HCT116 (cell line): ENCODE data around the gene DGKZ.

ENCODE experiments used
- EZH2 ChIP-seq: fragments of 200-600 bp; sonication (generic); IDR thresholded peaks from 2 replicates; pipeline ENCODE4 v1.6.1; 2017; ENCODE audit warnings: antibody characterized with exemption, mixed run types
- FOSL1 ChIP-seq: IDR thresholded peaks from 2 replicates; pipeline ENCODE4 v1.6.1; 2012; ENCODE audit warnings: low read depth
- JUND ChIP-seq: IDR thresholded peaks from 2 replicates; pipeline ENCODE4 v1.6.1; 2012
- POLR2A ChIP-seq: IDR thresholded peaks from 2 replicates; pipeline ENCODE4 v1.7.0; 2011; ENCODE audit warnings: borderline replicate concordance; ENCODE audit not compliant: insufficient read depth, insufficient read length; ENCODE audit errors: extremely low read depth
- POLR2AphosphoS5 ChIP-seq: IDR thresholded peaks from 2 replicates; pipeline ENCODE4 v1.6.1; 2011; ENCODE audit warnings: mild to moderate bottlenecking, low read depth, low read length, moderate library complexity
- RAD21 ChIP-seq: IDR thresholded peaks from 2 replicates; pipeline ENCODE4 v1.6.1; 2012; ENCODE audit warnings: low read depth, mild to moderate bottlenecking
- SIN3A ChIP-seq: IDR thresholded peaks from 2 replicates; pipeline ENCODE4 v1.6.1; 2012; ENCODE audit warnings: low read depth
- TCF7L2 ChIP-seq: IDR thresholded peaks from 2 replicates; pipeline ENCODE4 v1.7.0; 2011; ENCODE audit warnings: borderline replicate concordance, inconsistent platforms; ENCODE audit not compliant: insufficient read depth, insufficient read length; ENCODE audit errors: extremely low read depth
- TF ChIP-seq, protein P1 (sequence below), 3 experiments: fragments of 200-600 bp in 1 of 3; sonication (generic) in 1 of 3; IDR thresholded peaks in 2 of 3; conservative IDR thresholded peaks in 1 of 3; 2 replicates each; pipeline ENCODE4 v1.5.1; 2012 to 2017; ENCODE audit warnings: low read depth in 2 of 3, low read length in 2 of 3, antibody characterized with exemption in 1 of 3, borderline replicate concordance in 1 of 3, control low read depth in 1 of 3, mild to moderate bottlenecking in 1 of 3, mixed read lengths in 1 of 3, mixed run types in 1 of 3, moderate library complexity in 1 of 3; ENCODE audit not compliant: insufficient read depth in 1 of 3
- TF ChIP-seq, protein P2 (sequence below): IDR thresholded peaks from 2 replicates; pipeline ENCODE4 v1.6.1; 2012; ENCODE audit warnings: low read depth
- TF ChIP-seq, protein P3 (sequence below): IDR thresholded peaks from 2 replicates; pipeline ENCODE4 v1.6.1; 2012
- TF ChIP-seq, protein P4 (sequence below): IDR thresholded peaks from 2 replicates; pipeline ENCODE4 v1.6.1; 2012

DNA sequence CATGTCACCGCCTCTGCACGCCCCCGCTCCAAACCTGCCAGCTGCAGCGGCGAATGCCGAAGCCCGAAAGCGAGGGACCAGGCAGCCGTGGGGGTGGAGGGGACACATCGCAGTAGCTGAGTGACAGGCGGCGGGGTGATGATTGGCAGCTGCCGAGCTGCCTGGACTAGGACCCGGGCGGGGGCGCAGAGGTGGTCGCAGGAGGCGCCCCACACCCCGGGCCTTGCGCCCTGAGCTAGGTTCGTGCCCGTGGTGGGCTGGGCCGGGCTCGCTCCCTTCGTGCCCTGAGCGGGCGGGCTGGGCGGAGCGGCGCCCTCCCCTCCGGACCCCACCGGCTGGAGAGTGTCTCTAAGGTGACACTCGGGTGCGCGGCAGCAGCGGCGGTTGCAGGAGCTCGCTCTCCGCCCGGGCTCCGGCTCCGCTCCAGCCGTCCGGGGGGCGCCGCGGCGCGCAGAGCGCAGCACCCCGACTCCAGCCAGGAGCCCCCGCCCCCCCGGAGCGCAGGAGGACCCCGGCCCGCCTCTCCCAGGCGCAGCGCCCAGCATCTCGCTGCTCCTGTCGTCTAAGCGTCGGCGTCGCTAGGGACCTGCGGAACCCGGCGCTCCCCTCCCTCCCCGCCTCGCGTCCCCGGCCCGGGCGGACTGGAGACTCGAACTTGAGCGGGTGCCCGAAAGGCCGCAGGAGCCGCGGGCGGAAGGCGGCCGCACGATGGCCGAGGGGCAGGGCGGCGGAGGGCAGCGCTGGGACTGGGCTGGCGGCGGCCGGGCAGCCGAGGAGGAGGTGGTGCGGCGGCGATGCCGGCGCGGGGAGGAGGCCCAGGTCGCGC, 14.5 kb upstream of the DGKZ start:
- TF ChIP-seq POLR2A (no peak), FOSL1 (no peak), POLR2AphosphoS5 (no peak), EZH2 (no peak), RAD21 (no peak), SIN3A (no peak), TCF7L2 (no peak), JUND (no peak)
- TF ChIP-seq, protein P1, sequence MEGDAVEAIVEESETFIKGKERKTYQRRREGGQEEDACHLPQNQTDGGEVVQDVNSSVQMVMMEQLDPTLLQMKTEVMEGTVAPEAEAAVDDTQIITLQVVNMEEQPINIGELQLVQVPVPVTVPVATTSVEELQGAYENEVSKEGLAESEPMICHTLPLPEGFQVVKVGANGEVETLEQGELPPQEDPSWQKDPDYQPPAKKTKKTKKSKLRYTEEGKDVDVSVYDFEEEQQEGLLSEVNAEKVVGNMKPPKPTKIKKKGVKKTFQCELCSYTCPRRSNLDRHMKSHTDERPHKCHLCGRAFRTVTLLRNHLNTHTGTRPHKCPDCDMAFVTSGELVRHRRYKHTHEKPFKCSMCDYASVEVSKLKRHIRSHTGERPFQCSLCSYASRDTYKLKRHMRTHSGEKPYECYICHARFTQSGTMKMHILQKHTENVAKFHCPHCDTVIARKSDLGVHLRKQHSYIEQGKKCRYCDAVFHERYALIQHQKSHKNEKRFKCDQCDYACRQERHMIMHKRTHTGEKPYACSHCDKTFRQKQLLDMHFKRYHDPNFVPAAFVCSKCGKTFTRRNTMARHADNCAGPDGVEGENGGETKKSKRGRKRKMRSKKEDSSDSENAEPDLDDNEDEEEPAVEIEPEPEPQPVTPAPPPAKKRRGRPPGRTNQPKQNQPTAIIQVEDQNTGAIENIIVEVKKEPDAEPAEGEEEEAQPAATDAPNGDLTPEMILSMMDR (IDR thresholded peaks at IDR 0.05 in 2 of 3, conservative IDR thresholded peaks at IDR 0.05 in 1 of 3; ENCODE audit: borderline replicate concordance in 1 of 3, insufficient read depth in 1 of 3, low read depth in 2 of 3, low read length in 2 of 3) = no peak
- TF ChIP-seq, protein P2, sequence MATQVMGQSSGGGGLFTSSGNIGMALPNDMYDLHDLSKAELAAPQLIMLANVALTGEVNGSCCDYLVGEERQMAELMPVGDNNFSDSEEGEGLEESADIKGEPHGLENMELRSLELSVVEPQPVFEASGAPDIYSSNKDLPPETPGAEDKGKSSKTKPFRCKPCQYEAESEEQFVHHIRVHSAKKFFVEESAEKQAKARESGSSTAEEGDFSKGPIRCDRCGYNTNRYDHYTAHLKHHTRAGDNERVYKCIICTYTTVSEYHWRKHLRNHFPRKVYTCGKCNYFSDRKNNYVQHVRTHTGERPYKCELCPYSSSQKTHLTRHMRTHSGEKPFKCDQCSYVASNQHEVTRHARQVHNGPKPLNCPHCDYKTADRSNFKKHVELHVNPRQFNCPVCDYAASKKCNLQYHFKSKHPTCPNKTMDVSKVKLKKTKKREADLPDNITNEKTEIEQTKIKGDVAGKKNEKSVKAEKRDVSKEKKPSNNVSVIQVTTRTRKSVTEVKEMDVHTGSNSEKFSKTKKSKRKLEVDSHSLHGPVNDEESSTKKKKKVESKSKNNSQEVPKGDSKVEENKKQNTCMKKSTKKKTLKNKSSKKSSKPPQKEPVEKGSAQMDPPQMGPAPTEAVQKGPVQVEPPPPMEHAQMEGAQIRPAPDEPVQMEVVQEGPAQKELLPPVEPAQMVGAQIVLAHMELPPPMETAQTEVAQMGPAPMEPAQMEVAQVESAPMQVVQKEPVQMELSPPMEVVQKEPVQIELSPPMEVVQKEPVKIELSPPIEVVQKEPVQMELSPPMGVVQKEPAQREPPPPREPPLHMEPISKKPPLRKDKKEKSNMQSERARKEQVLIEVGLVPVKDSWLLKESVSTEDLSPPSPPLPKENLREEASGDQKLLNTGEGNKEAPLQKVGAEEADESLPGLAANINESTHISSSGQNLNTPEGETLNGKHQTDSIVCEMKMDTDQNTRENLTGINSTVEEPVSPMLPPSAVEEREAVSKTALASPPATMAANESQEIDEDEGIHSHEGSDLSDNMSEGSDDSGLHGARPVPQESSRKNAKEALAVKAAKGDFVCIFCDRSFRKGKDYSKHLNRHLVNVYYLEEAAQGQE = no peak
- TF ChIP-seq, protein P3, sequence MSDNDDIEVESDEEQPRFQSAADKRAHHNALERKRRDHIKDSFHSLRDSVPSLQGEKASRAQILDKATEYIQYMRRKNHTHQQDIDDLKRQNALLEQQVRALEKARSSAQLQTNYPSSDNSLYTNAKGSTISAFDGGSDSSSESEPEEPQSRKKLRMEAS = no peak
- TF ChIP-seq, protein P4, sequence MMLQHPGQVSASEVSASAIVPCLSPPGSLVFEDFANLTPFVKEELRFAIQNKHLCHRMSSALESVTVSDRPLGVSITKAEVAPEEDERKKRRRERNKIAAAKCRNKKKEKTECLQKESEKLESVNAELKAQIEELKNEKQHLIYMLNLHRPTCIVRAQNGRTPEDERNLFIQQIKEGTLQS = no peak
